Naive thymus-derived CD8-positive, alpha-beta T cell (primary cell): ENCODE measurements around the gene DCST1. TPM values are rescaled to one million over a fixed set of nuclear protein-coding genes. Genes with fewer than 3 reads are reported as not detected.
"Not testable (repeated sequence)": the region's sequence is repeated elsewhere in the genome, so short reads cannot be mapped to it uniquely, and the experiment has no call there.

Experiments
- ATAC-seq, 2 donors: fragments of 150-1000 bp; cut with Tn5 transposase in 1 of 2; sonication (Bioruptor Pico), chemical (Tn5 transposase) in 1 of 2; 1 replicate in 1 of 2; 2 replicates in 1 of 2; pipeline ENCODE4 v1.10.0; 2021; ENCODE audit warnings: mild to moderate bottlenecking in 2 of 2, moderate library complexity in 2 of 2
- POLR2A ChIA-PET: fragments of 350-600 bp; sonication (Branson Sonifier 250); formaldehyde crosslinking; loops from one replicate; lab custom pipeline; 2021; ENCODE audit warnings: antibody characterized with exemption; lab: Charles Lee
- DNase-seq, 10 donors: peaks; one replicate each; pipeline versions ENCODE4 v3.0.0 to v3.0.0-alpha.2; 2020 to 2022
- H3K27ac Mint-ChIP-seq, 10 donors: one replicate each; pipeline ENCODE4 v1.8.0; 2020 to 2022; ENCODE audit warnings: mild to moderate bottlenecking in 10 of 10, mixed read lengths in 10 of 10, moderate library complexity in 4 of 10, inconsistent platforms in 1 of 10
- H3K27me3 Mint-ChIP-seq, 5 donors: one replicate each; pipeline ENCODE4 v1.8.0; 2021 to 2022; ENCODE audit warnings: mixed read lengths in 5 of 5
- H3K36me3 Mint-ChIP-seq, 3 donors: one replicate each; pipeline ENCODE4 v1.8.0; 2020 to 2022; ENCODE audit warnings: mixed read lengths in 3 of 3, mild to moderate bottlenecking in 2 of 3, inconsistent platforms in 1 of 3
- H3K4me1 Mint-ChIP-seq, 4 donors: one replicate each; pipeline ENCODE4 v1.8.0; 2021 to 2022; ENCODE audit warnings: mixed read lengths in 4 of 4
- H3K4me3 Mint-ChIP-seq, 10 donors: one replicate each; pipeline ENCODE4 v1.8.0; 2020 to 2022; ENCODE audit warnings: mild to moderate bottlenecking in 10 of 10, mixed read lengths in 10 of 10, moderate library complexity in 6 of 10, inconsistent platforms in 1 of 10
- H3K9me3 Mint-ChIP-seq, 9 donors: one replicate each; pipeline ENCODE4 v1.8.0; 2020 to 2022; ENCODE audit warnings: mixed read lengths in 9 of 9, mild to moderate bottlenecking in 3 of 9, inconsistent platforms in 1 of 9, moderate library complexity in 1 of 9
- polyA plus RNA-seq, 3 donors: library from polyadenylated mRNA; unstranded; fragments of 300-500 nt; fragmentation: Illumina TruSeq; gene quantifications; one replicate each; pipeline ENCODE4 v1.2.3, GENCODE V29; 2021
- total RNA-seq, 8 experiments: library from RNA in 2 of 8; stranded (reverse) in 2 of 8; gene quantifications; one replicate each; pipeline ENCODE4 v1.2.3 and lab custom pipeline; 2021 to 2026

DCST1 gene, protein sequence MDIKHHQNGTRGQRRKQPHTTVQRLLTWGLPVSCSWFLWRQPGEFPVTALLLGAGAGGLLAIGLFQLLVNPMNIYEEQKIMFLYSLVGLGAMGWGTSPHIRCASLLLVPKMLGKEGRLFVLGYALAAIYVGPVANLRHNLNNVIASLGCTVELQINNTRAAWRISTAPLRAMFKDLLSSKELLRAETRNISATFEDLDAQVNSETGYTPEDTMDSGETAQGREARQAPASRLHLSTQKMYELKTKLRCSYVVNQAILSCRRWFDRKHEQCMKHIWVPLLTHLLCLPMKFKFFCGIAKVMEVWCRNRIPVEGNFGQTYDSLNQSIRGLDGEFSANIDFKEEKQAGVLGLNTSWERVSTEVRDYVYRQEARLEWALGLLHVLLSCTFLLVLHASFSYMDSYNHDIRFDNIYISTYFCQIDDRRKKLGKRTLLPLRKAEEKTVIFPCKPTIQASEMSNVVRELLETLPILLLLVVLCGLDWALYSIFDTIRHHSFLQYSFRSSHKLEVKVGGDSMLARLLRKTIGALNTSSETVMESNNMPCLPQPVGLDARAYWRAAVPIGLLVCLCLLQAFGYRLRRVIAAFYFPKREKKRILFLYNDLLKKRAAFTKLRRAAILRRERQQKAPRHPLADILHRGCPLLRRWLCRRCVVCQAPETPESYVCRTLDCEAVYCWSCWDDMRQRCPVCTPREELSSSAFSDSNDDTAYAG
- not detected for total RNA-seq
- not detected for polyA plus RNA-seq
- 0 to 0.08 (median 0) reads per million in 6 experiments for total RNA-seq (lab: John Stamatoyannopoulos, UW)

DNA sequence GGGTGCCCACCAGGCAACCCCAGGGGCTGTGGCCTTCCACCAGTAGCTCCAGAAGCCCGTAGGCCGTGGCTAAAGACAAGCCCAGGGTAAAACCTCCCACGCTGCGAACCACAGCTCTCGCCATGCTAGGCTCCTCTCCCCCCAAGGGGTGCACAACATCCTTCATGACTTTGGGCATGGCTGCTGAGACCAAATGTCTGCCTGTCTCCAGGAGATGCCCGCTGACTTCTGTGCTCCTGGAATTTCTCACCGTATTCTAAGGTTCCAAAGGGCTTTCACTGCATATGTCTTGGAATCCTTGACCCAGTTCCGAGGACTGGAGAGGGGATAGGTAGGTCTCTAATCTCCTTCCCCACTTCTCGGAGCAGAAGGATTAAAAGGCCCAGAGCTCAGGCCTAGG lies at the start of gene DCST1, which contains the start of gene DCST2:
Gene DCST1 (plus strand): TSS at position 301 of the 400 bp plus-strand sequence. CDS start 213 bp downstream, outside the sequence.
Gene DCST2 (minus strand): TSS at position 258 of the 400 bp plus-strand sequence. CDS start 80 bp downstream, at position 178.
- no peaks in the 10 kb centered on the region for H3K36me3 Mint-ChIP-seq
- H3K4me1 Mint-ChIP-seq = peaks cover 0 to 1% (median 0%) of the 10 kb centered on the region in 4 donors
- H3K9me3 Mint-ChIP-seq = no peaks in the 10 kb centered on the region
- no peak for ATAC-seq
- peaks cover 0 to 12% (median 3%) of the 10 kb centered on the region in 5 donors for H3K27me3 Mint-ChIP-seq
- peak within 1 kb of the TSS in 1 of 10 donors; percentile 14 for H3K27ac Mint-ChIP-seq
- no peak within 1 kb of the TSS for H3K4me3 Mint-ChIP-seq
- POLR2A ChIA-PET = no interaction called here
- DNase-seq = no peak

DNA sequence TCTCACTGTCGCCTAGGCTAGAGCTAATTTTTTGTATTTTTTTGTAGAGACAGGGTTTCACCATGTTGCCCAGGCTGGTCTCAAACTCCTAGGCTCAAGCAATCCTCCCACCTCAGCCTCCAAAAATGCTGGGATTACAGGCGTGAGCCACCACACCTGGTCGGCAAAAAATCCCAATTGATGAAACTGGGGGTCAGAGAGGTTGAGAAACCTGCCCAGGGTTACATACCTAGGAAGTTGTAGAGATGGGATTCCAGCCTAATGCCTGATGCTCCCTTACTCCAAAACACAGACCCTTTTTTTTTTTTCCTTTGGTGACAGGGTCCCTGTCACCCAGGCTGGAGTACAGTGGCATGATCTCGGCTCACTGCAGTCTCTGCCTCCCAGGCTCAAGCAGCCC lies 46.9 kb upstream of the DCST1 start:
- peaks cover 11 to 37% (median 15%) of the 10 kb centered on the region in 4 donors for H3K4me1 Mint-ChIP-seq
- ATAC-seq, H3K27ac Mint-ChIP-seq, H3K27me3 Mint-ChIP-seq, H3K9me3 Mint-ChIP-seq, DNase-seq, H3K4me3 Mint-ChIP-seq: not testable (repeated sequence)
- POLR2A ChIA-PET = interaction anchor here (2.0 kb wide), 1 partner anchor 13 kb away, joined by 7 read pairs; no protein-coding TSS in a partner anchor
- H3K36me3 Mint-ChIP-seq = peaks cover 0 to 40% (median 3%) of the 10 kb centered on the region in 3 donors

DNA sequence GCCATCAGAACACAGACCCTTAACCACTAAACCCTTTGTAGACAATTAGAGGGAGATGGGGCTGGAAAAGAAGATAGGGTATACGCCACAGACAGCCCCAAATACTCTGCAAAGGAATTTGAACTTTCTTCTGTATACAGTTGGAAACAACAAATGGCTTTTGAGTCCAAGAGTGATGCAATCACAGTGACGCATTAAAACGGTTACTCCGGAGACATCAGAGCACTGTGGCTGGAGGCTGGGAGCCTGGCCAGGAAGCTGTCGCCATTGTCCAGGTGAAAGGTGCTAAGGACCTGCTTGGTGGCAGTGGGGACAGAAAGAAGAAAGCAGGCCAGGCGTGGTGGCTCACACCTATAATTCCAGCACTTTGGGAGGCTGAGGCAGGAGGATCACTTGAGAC lies 46.3 kb upstream of the DCST1 start:
- no peaks in the 10 kb centered on the region for H3K9me3 Mint-ChIP-seq
- no peaks in the 10 kb centered on the region for H3K27me3 Mint-ChIP-seq
- no peak for DNase-seq
- ATAC-seq = no peak
- peak overlapping the region in 2 of 10 donors; percentile 20 to 21 for H3K27ac Mint-ChIP-seq
- H3K4me1 Mint-ChIP-seq = peaks cover 10 to 37% (median 15%) of the 10 kb centered on the region in 4 donors
- peaks cover 0 to 40% (median 3%) of the 10 kb centered on the region in 3 donors for H3K36me3 Mint-ChIP-seq
- POLR2A ChIA-PET = interaction anchor here (0.9 to 2.0 kb wide), 2 partner anchors 12 to 23 kb away, joined by 3 to 7 read pairs; no protein-coding TSS in a partner anchor
- no peak overlapping the region for H3K4me3 Mint-ChIP-seq

DNA sequence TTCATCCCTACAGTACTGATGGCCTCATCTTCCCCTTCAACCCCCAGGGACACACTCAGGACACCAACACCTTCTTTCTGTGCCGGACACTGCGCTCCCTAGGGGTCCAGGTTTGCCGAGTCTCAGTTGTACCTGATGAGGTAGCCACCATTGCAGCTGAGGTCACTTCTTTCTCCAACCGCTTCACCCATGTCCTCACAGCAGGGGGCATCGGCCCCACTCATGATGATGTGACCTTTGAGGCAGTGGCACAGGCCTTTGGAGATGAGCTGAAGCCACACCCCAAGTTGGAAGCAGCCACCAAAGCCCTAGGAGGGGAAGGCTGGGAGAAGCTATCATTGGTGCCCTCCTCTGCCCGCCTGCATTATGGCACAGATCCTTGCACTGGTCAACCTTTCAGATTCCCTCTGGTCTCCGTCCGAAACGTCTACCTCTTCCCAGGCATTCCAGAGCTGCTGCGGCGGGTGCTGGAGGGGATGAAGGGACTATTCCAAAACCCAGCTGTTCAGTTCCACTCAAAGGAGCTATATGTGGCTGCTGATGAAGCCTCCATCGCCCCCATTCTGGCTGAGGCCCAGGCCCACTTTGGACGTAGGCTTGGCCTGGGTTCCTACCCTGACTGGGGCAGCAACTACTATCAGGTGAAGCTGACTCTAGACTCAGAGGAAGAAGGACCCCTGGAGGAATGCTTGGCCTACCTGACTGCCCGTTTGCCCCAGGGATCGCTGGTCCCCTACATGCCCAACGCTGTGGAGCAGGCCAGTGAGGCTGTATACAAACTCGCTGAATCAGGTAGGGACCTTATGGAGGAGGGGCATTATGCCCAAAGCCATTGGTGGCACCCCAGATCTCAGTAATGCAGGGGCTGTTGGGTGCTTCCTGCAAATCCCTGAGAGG lies 45.3 kb upstream of the DCST1 start:
- DNase-seq = no peak
- Mint-ChIP-seq H3K4me3 (peak overlapping the region in 1 of 10 donors; percentile 29), H3K36me3 (peaks cover 0 to 42% (median 3%) of the 10 kb centered on the region in 3 donors), H3K27me3 (no peaks in the 10 kb centered on the region), H3K27ac (peak overlapping the region in 3 of 10 donors; percentile 15 to 66 (median 40)), H3K9me3 (no peaks in the 10 kb centered on the region), H3K4me1 (peaks cover 9 to 38% (median 15%) of the 10 kb centered on the region in 4 donors)
- no peak for ATAC-seq
- POLR2A ChIA-PET = interaction anchor here (0.6 to 2.0 kb wide), 4 partner anchors 11 to 52 kb away, joined by 3 to 7 read pairs (median 3); partner anchors contain the start of gene PMVK

DNA sequence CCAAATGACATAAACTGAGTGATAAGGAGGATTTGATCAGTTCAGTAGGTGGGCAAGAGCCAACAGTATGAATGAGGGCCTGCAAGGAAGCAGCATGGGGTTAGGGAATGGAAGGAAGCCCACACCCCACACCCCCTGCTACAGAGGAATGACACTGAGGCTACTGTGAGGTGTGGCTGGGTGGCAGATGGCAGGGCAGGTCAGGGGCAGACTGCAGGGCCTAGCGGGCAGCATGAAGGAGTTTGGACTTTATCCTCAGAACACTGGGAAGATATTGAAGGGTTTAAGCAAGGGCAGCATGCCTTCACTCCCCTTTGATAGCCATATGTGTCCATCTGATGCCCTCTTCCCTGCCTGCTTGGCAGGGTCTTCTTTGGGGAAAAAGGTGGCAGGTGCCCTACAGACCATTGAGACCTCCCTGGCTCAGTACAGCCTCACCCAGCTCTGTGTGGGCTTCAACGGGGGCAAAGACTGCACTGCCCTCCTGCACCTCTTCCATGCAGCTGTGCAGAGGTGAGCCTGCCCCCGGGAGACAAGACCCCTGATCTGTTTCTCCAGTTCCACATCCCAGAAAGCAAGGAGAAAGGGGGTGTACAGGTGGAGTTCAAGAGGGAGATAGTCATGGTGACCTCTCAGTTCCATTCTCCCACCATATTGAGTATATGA lies 44.3 kb upstream of the DCST1 start:
- Mint-ChIP-seq H3K27me3 (no peaks in the 10 kb centered on the region), H3K4me1 (peaks cover 9 to 31% (median 15%) of the 10 kb centered on the region in 4 donors), H3K4me3 (no peak overlapping the region), H3K36me3 (peaks cover 0 to 42% (median 3%) of the 10 kb centered on the region in 3 donors), H3K27ac (peak overlapping the region in 2 of 10 donors; percentile 79 to 88), H3K9me3 (no peaks in the 10 kb centered on the region)
- POLR2A ChIA-PET = interaction anchor here (0.9 to 1.6 kb wide), 3 partner anchors 33 to 53 kb away, joined by 3 to 4 read pairs (median 3); partner anchors contain the start of genes PBXIP1 and PMVK
- no peak for DNase-seq
- no peak for ATAC-seq

DNA sequence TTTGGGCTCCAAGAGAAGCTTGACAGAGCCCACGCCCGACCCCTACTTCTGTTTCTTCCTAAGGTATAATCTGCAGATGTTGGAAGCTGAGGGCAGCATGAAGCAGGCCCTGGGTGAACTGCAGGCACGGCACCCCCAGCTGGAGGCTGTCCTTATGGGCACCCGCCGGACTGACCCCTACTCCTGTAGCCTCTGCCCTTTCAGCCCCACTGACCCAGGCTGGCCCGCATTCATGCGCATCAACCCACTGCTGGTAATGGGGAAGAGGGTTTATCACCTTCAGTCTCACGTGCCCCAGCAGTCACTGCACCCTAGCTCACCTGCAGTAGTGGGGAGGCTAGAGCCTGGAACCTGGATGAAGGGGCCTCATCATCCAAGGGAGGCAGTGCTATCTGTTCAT lies 43.3 kb upstream of the DCST1 start:
- Mint-ChIP-seq H3K4me3 (no peak overlapping the region), H3K27ac (no peak overlapping the region), H3K4me1 (peaks cover 9 to 25% (median 15%) of the 10 kb centered on the region in 4 donors), H3K27me3 (no peaks in the 10 kb centered on the region), H3K36me3 (peaks cover 0 to 39% (median 3%) of the 10 kb centered on the region in 3 donors), H3K9me3 (no peaks in the 10 kb centered on the region)
- no peak for DNase-seq
- POLR2A ChIA-PET = interaction anchor here (0.6 to 1.6 kb wide), 5 partner anchors 9 to 54 kb away, joined by 3 to 4 read pairs (median 3); partner anchors contain the start of genes PBXIP1 and PMVK
- no peak for ATAC-seq

DNA sequence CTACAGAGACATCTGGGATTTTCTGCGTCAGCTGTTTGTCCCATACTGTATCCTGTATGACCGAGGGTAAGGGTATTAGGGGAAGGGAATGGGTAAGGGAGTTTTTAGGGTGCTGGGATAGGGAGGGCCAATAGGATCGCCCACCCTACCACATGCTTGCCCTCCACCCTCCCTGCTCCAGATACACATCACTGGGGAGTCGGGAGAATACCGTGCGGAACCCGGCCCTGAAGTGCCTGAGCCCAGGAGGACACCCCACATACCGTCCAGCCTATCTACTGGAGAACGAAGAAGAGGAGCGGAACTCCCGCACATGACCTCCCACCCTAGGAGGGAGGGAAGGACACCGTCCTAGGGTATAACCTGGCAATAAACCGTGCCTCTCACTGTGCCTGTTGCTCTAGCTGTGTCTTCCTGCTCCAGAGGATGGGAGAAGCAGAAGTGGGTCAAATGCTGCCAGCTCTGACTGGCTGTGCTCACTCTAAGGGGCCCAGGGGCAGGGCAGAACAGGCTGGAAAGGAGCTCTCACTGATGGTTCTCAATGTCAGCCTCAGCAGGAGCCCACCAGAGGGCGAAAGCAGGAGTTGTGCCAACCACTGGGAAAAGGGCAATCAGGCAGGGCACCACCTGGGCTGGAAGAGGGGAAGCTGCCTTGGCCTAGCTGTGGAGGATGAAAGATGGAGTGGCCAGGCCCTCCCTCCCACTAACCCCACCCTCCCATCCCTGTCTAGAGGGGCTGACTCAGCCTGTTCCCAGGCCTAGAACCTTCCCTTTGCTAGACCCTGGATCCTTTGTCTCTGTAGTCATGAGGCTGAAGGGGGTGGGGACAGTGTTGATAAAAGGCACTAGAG lies 40.7 kb upstream of the DCST1 start:
- DNase-seq = no peak
- Mint-ChIP-seq H3K9me3 (no peaks in the 10 kb centered on the region), H3K27me3 (peaks cover 0 to 12% (median 0%) of the 10 kb centered on the region in 5 donors), H3K27ac (no peak overlapping the region), H3K36me3 (peaks cover 0 to 28% (median 3%) of the 10 kb centered on the region in 3 donors), H3K4me3 (no peak overlapping the region), H3K4me1 (peaks cover 12 to 29% (median 25%) of the 10 kb centered on the region in 4 donors)
- no peak for ATAC-seq
- POLR2A ChIA-PET = interaction anchor here (1.1 to 3.1 kb wide), 4 partner anchors 8 to 56 kb away, joined by 3 to 25 read pairs (median 4); partner anchors contain the start of genes FLAD1 and PMVK

DNA sequence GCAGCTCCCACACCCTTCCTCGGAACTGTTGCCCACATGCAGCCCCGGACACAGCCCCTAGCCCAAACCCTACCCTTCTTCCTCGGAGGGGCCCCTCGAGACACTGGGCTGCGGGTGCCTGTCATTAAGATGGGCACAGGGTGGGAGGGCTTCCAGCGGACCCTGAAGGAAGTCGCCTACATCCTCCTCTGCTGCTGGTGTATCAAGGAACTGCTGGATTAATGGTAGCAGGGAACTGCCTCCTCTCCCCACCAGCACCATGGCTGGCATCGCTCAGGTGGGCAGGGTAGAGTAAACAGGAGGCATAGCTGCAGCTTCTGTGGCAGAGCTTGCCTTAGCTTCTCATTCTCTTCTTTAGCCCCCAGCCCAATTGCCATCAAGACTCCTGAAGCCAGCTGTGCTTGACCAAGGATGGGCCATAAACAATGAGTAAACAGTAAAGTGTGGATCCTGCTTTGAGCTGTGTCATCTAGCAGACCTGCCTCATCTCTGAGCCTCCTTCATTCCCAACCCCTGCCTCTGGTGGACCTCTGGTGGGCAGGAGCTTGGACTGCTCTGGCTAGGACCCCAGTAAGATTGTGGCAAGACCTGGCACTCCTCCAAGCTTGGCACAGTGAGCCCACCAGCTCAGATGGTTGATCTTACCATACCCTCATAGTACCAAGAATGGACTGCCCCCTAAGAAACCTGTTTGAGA lies 39.9 kb upstream of the DCST1 start, which contains the start of gene LENEP:
Gene LENEP (plus strand): TSS at position 15 of the 697 bp plus-strand sequence. CDS start 22 bp downstream, at position 37.
- ATAC-seq = no peak
- DNase-seq = no peak
- Mint-ChIP-seq H3K4me1 (peaks cover 12 to 32% (median 29%) of the 10 kb centered on the region in 4 donors), H3K36me3 (peaks cover 0 to 21% (median 3%) of the 10 kb centered on the region in 3 donors), H3K9me3 (no peaks in the 10 kb centered on the region), H3K27me3 (peaks cover 0 to 12% (median 0%) of the 10 kb centered on the region in 5 donors), H3K27ac (peak within 1 kb of the TSS in 1 of 10 donors; percentile 40), H3K4me3 (no peak within 1 kb of the TSS)
- POLR2A ChIA-PET = interaction anchor here (0.6 to 3.1 kb wide), 9 partner anchors 8 to 619 kb away, joined by 3 to 25 read pairs (median 3); partner anchors contain the start of genes FLAD1, PMVK and PYGO2

DNA sequence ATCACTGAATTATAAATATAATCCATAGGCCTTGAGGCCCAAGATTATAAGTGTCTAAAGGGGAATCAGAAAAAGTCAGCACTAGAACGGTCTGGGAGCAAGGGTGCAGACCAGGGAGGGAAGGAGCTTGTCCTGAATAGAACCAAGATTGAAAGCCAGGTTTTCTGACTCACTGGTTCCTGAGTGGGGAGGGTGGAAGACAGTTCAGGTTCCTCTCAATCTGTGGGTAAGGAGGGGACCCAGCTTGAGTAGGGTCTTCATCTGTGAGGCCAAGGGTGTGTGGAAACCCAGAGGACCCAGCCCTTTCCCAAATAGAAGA lies 39.4 kb upstream of the DCST1 start:
- Mint-ChIP-seq H3K4me1 (peaks cover 11 to 33% (median 29%) of the 10 kb centered on the region in 4 donors), H3K27ac (no peak overlapping the region), H3K9me3 (no peaks in the 10 kb centered on the region), H3K36me3 (peaks cover 0 to 16% (median 3%) of the 10 kb centered on the region in 3 donors), H3K27me3 (peaks cover 0 to 12% (median 0%) of the 10 kb centered on the region in 5 donors), H3K4me3 (no peak overlapping the region)
- POLR2A ChIA-PET = interaction anchor here (0.6 to 3.1 kb wide), 9 partner anchors 8 to 619 kb away, joined by 3 to 25 read pairs (median 3); partner anchors contain the start of genes FLAD1, PMVK and PYGO2
- DNase-seq (no peak), ATAC-seq (no peak)
